C4-2B (cell line): ENCODE measurements around the gene CFAP251.

Experiments
- CTCF ChIP-seq: fragments of 450-650 bp; conservative IDR thresholded peaks from 2 replicates; pipeline ENCODE4 v1.5.1; 2017; ENCODE audit warnings: mild to moderate bottlenecking
- ZFX ChIP-seq: fragments of 450-650 bp; IDR thresholded peaks from 2 replicates; pipeline ENCODE4 v1.6.1; 2017

- no peak for TF ChIP-seq CTCF
- TF ChIP-seq ZFX = no peak
Measured at GRCh38 chr12:121921066-121921465, 2.7 kb downstream of the CFAP251 start.
